GM12878 (cell line): Measurements from ENCODE around the gene USP4.

Experiments used
- EGR1 ChIP-seq, 2 experiments: IDR thresholded peaks; 1 replicate in 1 of 2; 2 replicates in 1 of 2; pipeline ENCODE4 v1.6.1; 2011 to 2012; ENCODE audit warnings: low read depth in 2 of 2, low read length in 2 of 2, borderline replicate concordance in 1 of 2, mild to moderate bottlenecking in 1 of 2, moderate library complexity in 1 of 2
- TF ChIP-seq, protein P1 (sequence below): fragments of 450-650 bp; IDR thresholded peaks from 2 replicates; pipeline ENCODE4 v1.6.1; 2017; ENCODE audit warnings: mild to moderate bottlenecking

GRCh38 chr3:49278548-49278947 is 61.3 kb downstream of the USP4 start:
- TF ChIP-seq, protein P1, sequence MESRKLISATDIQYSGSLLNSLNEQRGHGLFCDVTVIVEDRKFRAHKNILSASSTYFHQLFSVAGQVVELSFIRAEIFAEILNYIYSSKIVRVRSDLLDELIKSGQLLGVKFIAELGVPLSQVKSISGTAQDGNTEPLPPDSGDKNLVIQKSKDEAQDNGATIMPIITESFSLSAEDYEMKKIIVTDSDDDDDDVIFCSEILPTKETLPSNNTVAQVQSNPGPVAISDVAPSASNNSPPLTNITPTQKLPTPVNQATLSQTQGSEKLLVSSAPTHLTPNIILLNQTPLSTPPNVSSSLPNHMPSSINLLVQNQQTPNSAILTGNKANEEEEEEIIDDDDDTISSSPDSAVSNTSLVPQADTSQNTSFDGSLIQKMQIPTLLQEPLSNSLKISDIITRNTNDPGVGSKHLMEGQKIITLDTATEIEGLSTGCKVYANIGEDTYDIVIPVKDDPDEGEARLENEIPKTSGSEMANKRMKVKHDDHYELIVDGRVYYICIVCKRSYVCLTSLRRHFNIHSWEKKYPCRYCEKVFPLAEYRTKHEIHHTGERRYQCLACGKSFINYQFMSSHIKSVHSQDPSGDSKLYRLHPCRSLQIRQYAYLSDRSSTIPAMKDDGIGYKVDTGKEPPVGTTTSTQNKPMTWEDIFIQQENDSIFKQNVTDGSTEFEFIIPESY, result no peak
- TF ChIP-seq EGR1 (IDR thresholded peaks at IDR 0.05; ENCODE audit: borderline replicate concordance in 1 of 2, low read depth in 2 of 2, low read length in 2 of 2), result no peak
